ENCODE results near the gene LRRC3.
"Not testable (repeated sequence)": the region's sequence is repeated elsewhere in the genome, so short reads cannot be mapped to it uniquely, and the experiment has no call there.

Gene LRRC3, protein sequence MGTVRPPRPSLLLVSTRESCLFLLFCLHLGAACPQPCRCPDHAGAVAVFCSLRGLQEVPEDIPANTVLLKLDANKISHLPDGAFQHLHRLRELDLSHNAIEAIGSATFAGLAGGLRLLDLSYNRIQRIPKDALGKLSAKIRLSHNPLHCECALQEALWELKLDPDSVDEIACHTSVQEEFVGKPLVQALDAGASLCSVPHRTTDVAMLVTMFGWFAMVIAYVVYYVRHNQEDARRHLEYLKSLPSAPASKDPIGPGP

DNA sequence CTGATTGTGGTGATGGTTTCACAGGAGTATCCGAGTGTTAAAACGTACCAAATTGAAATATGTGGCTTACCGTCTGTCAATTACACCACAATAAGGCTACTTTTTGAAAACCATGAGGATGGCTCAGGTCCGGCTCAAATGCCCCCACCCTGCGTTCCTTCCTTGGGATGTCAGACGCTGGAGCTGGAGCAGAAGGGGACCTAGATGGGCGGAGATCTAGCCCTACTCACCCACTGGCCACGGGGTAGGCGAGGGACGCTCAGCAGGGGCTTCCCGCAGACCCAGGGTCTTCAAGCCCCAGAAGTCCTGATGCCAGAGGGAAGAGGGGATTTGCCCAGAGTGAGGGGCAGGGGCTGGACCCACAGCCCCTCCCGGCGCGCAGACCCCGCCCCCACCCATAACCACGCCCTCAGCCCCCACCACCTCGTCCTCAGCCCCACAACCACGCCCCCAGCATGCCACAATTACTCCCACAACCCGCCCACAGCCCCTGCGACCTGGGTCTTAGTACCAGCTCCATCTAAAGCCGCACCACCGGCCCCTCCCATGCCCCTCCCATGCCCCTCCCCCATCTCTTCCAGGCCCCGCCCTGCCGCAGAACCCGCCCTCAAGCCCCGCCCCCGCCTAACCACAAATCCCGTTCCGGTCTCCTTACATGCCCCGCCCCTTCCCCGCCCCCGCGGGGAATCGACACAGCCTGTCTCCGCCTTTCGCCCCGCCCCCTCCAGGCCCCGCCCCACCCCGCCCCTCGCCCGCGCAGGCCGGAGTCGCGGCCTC, at the start of gene LRRC3:
TSS of gene LRRC3 (plus strand) at position 764 of the 777 bp plus-strand sequence. CDS start 1,135 bp downstream, outside the sequence.
- peak; percentile 85 for DNase-seq

GRCh38 chr21:44405948-44406872, 49.1 kb upstream of the LRRC3 start:
- DNase-seq, result no peak

DNA sequence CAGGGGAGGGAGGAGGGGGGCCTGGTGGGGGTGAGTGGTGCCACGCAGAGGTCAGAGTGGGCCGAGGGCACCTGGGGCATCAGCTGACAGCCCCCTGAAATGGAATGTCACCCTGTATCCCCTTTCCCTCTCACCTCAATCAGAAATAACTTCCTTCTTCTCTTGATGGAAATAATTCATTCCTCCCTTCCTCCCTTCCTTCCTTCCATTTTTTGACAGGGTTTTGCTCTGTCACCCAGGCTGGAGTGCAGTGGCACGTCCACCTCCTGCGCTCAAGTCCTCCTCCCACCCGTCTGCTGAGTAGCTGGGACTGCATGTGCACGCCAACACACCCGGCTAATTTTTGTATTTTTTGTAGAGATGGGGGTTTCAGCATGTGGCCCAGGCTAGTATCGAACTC, 48.4 kb upstream of the LRRC3 start:
- no peak for DNase-seq

- DNase-seq, result peak; percentile 51
These were observed 47.8 kb upstream of the LRRC3 start for GRCh38 chr21:44407493-44407892.

DNA sequence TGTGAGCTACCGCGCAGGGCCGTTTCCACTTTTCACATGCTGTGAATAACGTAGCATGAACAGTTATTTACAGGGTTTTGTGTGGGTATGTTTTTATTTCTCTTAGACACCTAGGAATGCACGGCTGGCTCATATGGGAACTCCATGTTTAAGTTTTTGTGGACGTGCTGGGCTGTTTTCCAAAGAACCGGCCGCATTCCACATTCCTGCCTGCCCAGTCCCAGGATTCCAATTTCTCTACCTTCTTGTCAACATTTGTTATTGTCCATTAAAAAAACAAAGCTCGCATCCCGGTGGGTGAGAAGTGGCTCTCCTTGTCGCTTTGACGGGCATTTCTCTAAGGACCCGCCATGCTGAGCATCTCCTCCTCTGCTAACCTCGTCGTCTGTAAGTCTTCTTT, 47.1 kb upstream of the LRRC3 start:
- DNase-seq, result no peak

- no peak for DNase-seq
These were observed 41.6 kb upstream of the LRRC3 start for GRCh38 chr21:44413566-44414290.

DNA sequence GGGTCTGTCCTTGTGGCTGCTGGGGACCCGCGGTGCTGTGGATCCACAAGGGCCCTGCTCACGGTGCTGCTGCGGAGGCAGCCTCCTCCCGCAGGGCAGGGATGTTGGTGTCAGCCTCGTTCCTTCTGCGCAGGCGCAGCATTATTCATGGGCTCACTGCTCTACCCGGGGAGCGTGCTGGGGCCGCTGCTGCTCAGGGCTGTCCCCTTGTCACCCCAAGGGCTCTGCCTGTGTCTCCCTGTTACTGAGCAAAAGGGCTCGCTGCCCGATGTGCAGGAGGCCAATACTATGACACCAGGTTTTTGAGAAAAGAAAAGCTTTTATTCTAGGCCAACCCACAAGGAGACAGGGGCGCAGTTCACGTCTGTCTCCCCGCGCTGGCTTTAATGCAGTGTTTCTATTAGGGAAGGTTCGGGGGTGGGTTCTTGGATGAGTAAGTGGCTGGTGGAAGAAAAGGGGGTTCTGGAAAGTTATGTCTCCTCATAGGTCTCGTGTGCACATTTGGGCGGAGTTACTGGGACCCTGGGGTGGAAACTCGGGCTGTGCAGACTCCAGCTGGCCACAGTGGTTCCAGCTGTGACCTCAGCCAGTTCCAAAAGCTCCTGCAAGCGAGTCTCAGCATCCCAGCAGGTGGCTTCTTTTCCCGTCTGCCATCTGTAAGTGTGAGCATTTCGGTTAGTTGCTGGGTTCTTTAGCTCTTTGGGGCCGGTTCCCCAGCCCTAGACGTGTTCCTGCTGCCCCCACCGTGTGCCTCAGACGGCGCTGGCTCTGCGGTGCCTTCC, 40.8 kb upstream of the LRRC3 start:
- no peak for DNase-seq

DNA sequence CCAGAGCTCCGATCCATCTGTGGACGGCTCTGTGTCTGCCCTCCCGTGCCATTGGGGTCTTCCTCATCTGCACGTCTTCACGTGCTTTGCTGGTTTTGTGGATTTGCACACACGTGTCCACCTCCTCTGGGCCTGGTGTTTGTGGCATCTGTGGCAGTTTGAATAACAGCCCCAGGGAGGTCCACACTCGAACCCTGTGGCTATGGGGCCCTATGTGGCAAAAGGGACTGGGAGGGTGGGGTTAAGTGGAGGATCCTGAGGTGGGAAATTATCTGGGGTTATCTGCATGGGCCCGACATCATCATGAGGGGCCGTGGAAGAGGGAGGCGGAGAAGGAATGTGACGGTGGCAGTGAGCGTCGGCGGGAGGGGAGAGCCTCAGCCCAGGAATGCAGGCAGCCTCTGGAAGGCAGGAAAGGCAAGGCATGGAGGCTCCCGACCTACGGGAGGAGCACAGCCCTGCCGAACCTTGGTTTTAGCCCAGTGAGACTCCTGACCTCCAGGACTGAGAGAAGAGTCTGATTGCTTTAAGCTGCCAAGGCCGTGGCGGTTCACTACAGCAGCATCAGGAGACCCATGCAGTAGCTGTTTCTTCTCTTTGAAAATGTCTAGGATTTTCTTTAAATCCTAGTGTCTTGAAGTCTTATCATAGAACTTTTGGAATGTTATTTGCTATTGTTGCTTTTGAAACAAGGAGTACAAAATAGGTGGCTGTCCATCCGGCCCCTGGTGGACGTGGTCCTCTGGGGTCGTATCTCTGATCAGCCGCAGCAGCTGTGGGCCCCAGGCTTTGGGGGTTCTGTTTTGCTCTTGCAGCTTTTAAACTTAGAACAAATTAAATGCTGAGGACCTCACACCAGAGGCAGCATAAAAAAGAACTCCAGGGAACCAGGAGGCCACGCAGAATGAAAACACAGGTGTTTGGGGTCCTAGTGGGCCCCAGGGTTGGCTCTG, 40.0 kb upstream of the LRRC3 start:
- no peak for DNase-seq

DNA sequence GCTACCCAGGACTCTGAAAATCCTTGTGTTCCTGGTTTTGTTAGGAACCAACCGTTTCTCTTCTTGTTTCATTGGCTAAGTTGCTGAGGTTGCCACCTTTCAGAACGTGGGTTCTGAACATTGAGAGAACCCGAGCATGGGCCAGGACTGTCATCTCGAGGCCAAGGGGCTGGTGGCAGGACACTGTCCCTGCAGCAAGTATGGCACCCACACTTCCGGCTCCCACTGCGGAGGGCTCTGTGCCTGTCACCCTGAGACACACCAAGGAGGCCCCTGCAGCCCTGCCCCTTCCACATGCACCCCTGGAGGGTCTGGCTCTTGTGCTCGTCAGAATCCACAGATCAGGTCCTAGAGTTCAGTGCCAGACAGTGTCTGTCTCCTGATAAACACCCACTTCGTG, 39.1 kb upstream of the LRRC3 start:
- DNase-seq, result no peak

DNA sequence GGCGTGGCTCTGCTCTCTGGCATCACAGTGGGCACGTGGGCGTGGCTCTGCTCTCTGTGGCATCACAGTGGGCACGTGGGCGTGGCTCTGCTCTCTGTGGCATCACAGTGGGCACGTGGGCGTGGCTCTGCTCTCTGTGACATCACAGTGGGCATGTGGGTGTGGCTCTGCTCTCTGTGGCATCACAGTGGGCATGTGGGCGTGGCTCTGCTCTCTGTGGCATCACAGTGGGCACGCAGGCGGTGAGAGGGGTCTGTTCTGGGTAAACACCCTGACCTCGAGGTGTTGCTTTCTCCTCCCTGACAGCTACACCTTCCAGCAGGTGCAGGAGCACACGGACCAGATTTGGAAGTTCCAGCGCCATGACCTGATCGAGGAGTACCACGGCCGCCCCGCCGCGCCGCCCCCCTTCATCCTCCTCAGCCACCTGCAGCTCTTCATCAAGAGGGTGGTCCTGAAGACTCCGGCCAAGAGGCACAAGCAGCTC, 37.6 kb upstream of the LRRC3 start:
- DNase-seq, result not testable (repeated sequence)

GRCh38 chr21:44418108-44418875, 37.0 kb upstream of the LRRC3 start:
- DNase-seq, result no peak

DNA sequence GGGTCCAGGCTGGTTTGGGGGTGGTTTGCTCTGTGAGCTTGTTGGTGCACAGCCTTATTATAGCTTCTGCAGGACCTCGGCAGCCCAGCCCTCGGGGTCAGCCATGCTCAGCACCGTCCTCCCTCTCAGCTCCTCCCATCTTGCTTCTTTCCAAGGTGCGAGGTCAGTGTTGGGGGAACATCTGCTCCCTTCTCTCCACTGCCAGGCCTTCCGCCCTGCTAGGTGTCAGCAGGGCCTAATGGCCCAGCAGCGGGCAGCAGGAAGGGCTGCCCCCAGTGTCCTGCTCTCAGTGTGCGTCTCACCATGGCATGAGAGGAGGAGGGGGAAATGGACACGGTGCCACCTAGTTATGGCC, 36.5 kb upstream of the LRRC3 start:
- DNase-seq, result no peak

GRCh38 chr21:44419679-44420078, 35.6 kb upstream of the LRRC3 start:
- DNase-seq, result no peak

DNA sequence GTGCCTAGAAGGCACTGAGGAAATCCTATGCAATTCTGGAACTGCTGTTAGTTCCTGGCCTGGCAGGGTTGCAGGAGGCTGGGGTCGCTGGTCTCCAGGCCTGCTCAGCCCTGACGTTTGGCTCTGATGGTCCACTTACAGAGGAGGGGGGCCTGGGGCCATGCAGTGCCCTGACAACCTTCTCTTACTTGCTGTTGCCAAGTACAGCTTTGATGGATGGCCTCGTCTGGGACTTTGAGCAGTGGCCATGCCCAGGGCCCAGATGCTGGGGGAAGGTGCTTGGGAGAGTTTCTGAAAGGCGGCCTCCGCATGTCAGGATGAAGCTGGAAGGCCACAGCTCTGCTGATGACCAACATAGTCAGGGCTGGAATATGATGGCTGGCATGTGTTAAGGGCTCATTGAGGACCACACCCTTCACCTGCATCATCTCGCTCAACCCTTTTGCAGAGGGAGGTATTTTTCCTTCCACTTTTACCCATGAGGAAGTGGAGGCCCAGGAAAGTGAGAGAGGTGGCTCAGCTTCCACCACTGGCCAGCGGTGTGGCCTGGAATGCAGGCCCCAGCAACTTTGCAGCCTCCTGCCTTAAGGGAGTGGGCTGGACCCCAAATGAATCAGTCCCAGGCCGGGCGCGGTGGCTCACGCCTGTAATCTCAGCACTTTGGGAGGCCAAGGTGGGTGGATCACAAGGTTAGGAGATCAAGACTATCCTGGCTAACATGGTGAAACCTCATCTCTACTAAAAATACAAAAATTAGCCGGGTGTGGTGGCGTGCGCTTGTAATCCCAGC, 34.7 kb upstream of the LRRC3 start:
- no peak for DNase-seq

GRCh38 chr21:44421901-44422840, 33.1 kb upstream of the LRRC3 start:
- DNase-seq, result no peak

DNA sequence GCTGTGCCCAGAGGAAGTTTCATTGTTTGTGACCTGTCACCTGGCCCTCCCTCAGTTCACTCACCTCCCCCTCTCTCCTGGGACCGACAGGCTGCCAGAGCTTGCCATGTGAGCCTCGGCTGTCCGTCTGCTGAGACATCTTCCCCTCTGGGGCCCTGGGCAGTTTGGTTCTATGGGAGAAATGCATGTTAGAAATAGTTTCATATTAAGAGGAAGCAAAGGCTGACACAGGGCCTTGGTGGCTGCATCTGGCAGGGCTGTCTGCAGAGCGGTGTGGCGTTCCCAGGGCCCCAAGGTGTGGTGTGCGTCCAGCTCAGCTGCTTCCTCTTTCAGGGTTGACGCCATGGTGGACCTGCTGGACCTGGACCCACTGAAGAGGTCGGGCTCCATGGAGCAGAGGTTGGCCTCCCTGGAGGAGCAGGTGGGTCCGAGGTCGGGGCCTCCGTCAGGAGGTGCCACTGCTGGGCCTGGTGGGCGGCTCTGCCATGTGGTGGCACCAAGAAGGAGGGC, 31.9 kb upstream of the LRRC3 start:
- no peak for DNase-seq

DNA sequence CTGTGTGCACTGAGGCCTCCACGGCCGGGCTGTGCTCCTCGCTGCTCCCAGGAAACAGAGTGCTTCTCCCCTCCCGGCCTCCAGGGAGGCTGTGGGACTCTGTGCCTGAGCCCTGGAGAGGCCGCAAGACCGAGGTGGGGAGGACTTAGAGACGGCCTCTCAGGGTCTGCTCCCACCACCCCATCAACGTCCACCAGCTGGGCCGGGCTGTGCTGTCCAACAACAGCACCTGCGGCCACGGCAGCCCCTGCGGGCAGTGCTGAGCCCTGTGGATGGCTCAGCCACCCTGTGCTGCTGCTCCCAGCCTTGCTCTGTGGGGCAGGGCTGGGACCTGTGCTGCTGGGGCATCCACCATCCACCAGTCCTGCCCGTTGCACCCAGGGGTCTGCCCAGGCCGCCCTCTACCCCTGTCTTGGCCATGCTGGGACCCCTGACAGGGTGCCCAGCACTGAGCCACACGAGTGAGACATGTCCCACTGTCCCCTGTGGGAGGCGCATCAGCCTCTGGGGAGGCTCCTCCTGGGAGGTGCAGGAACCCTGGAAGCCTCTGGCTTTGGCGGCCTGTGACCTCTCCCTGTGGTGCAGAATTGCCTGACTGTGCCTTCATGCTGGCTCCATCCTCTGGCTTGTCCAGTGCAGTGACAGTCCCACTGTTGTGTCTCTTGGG, 31.2 kb upstream of the LRRC3 start:
- DNase-seq, result no peak

Data from stimulated activated CD4-positive, alpha-beta T cell treated with anti-CD3 and anti-CD28 coated beads, Interleukin-1b, Interleukin-23, amount 100 ng/mL, for 48 hours (primary cell).